ENCODE measurements around the gene SPATA20. TPM values are rescaled to one million over a fixed set of nuclear protein-coding genes. Genes with fewer than 3 reads are reported as not detected.

SPATA20 gene
- total and polyA plus RNA-seq, 2 of the 13 experiments (the other 11 are each of a cell fraction or from before 2014, with no cell fraction given) = 36.1 to 64.8 TPM

- TF ChIP-seq KDM5A (IDR thresholded peaks at IDR 0.05; ENCODE audit: borderline replicate concordance, low read length) (no peak), POLR2G (IDR thresholded peaks at IDR 0.05; ENCODE audit: low read depth, low read length) (peak; percentile 96), GMEB1 (CRISPR knock-in tag; IDR thresholded peaks at IDR 0.05; ENCODE audit: borderline replicate concordance) (peak; percentile 49; the same call in 1 of the 2 replicates), MTERF4 (CRISPR knock-in tag; IDR thresholded peaks at IDR 0.05) (peak; percentile 93; the same call in 1 of the 2 replicates), ZNF121 (CRISPR knock-in tag; IDR thresholded peaks at IDR 0.05) (no peak), ZNF251 (CRISPR knock-in tag; IDR thresholded peaks at IDR 0.05) (no peak), ZNF136 (CRISPR knock-in tag; IDR thresholded peaks at IDR 0.05; ENCODE audit: low read depth) (no peak), HNRNPUL1 (IDR thresholded peaks at IDR 0.05; ENCODE audit: low read depth, low read length) (no peak), ZNF224 (CRISPR knock-in tag; IDR thresholded peaks at IDR 0.05) (no peak), THAP11 (CRISPR knock-in tag; IDR thresholded peaks at IDR 0.05) (peak; percentile 69), ZNF205 (CRISPR knock-in tag; IDR thresholded peaks at IDR 0.05) (peak; percentile 72), ZNF691 (CRISPR knock-in tag; IDR thresholded peaks at IDR 0.05; ENCODE audit: borderline replicate concordance, low read depth) (no peak; the same call in 1 of the 2 replicates), ARNTL (CRISPR knock-in tag; IDR thresholded peaks at IDR 0.05) (peak; percentile 68), SP140L (CRISPR knock-in tag; IDR thresholded peaks at IDR 0.05; ENCODE audit: borderline replicate concordance) (no peak), TSC22D2 (CRISPR knock-in tag; IDR thresholded peaks at IDR 0.05; ENCODE audit: borderline replicate concordance) (no peak), HMGXB3 (CRISPR knock-in tag; IDR thresholded peaks at IDR 0.05; ENCODE audit: borderline replicate concordance) (no peak; the same call in 1 of the 2 replicates), PHF5A (CRISPR knock-in tag; IDR thresholded peaks at IDR 0.05; ENCODE audit: low read depth, unreplicated experiment) (peak; percentile 72), ZFP90 (CRISPR knock-in tag; IDR thresholded peaks at IDR 0.05; ENCODE audit: borderline replicate concordance) (peak; percentile 89; the same call in 1 of the 2 replicates), ATF7 (IDR thresholded peaks at IDR 0.05) (no peak), ATF7 (CRISPR knock-in tag; IDR thresholded peaks at IDR 0.05) (no peak)
Observed at GRCh38 chr17:50547035-50547735, at the start of gene SPATA20 (continued).

Measured in HepG2 (cell line).